ENCODE data around the gene RUNX3.

GRCh38 chr1:24909388-24909898 is 20.6 kb downstream of the RUNX3 start:
- TF ChIP-seq EZH2 (IDR thresholded peaks at IDR 0.05; ENCODE audit: borderline replicate concordance, low read depth, low read length, poor library complexity, severe bottlenecking): no peak
- TF ChIP-seq, protein P1, sequence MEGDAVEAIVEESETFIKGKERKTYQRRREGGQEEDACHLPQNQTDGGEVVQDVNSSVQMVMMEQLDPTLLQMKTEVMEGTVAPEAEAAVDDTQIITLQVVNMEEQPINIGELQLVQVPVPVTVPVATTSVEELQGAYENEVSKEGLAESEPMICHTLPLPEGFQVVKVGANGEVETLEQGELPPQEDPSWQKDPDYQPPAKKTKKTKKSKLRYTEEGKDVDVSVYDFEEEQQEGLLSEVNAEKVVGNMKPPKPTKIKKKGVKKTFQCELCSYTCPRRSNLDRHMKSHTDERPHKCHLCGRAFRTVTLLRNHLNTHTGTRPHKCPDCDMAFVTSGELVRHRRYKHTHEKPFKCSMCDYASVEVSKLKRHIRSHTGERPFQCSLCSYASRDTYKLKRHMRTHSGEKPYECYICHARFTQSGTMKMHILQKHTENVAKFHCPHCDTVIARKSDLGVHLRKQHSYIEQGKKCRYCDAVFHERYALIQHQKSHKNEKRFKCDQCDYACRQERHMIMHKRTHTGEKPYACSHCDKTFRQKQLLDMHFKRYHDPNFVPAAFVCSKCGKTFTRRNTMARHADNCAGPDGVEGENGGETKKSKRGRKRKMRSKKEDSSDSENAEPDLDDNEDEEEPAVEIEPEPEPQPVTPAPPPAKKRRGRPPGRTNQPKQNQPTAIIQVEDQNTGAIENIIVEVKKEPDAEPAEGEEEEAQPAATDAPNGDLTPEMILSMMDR (conservative IDR thresholded peaks at IDR 0.05; ENCODE audit: low read depth, low read length): peak; percentile 56
